MM.1S (cell line): ENCODE results near the gene GPA33.

Experiments
- DNase-seq: peaks from one replicate; pipeline ENCODE4 v3.0.0-alpha.2; 2015
- H2AFZ ChIP-seq: fragments of 300-600 bp; sonication (generic); 2 replicates; pipeline ENCODE4 v1.6.0; 2016; ENCODE audit warnings: antibody characterized with exemption, low read length
- H3F3A ChIP-seq: fragments of 300-600 bp; sonication (generic); 2 replicates; pipeline ENCODE4 v1.6.1; 2016; ENCODE audit warnings: mild to moderate bottlenecking, antibody characterized with exemption, low read length, moderate library complexity, mixed read lengths; ENCODE audit not compliant: insufficient read depth
- H3K27ac ChIP-seq: fragments of 300-600 bp; sonication (generic); 2 replicates; pipeline ENCODE4 v1.5.1; 2016; ENCODE audit warnings: mild to moderate bottlenecking, low read length
- H3K27me3 ChIP-seq: fragments of 300-600 bp; sonication (generic); replicated peaks from 2 replicates; pipeline ENCODE4 v1.6.0; 2016; ENCODE audit warnings: low read length; ENCODE audit not compliant: insufficient read depth
- H3K36me3 ChIP-seq: fragments of 300-600 bp; sonication (generic); replicated peaks from 2 replicates; pipeline ENCODE4 v1.6.1; 2016; ENCODE audit warnings: mild to moderate bottlenecking, low read length, mixed read lengths; ENCODE audit not compliant: insufficient read depth
- H3K4me1 ChIP-seq: fragments of 300-600 bp; sonication (generic); 2 replicates; pipeline ENCODE4 v1.6.1; 2016; ENCODE audit warnings: low read length, mixed read lengths
- H3K4me2 ChIP-seq: fragments of 300-600 bp; sonication (generic); 2 replicates; pipeline ENCODE4 v1.6.0; 2016; ENCODE audit warnings: low read depth, low read length
- H3K4me3 ChIP-seq: fragments of 300-600 bp; sonication (generic); 2 replicates; pipeline ENCODE4 v1.5.1; 2016; ENCODE audit warnings: low read length, mixed read lengths
- H3K79me2 ChIP-seq: fragments of 300-600 bp; sonication (generic); 2 replicates; pipeline ENCODE4 v1.6.1; 2016; ENCODE audit warnings: mixed run types, low read length, mixed read lengths
- H3K9ac ChIP-seq: fragments of 300-600 bp; sonication (generic); 2 replicates; pipeline ENCODE4 v1.6.1; 2016; ENCODE audit warnings: low read length, mixed read lengths
- H3K9me2 ChIP-seq: fragments of 300-600 bp; sonication (generic); replicated peaks from 2 replicates; pipeline ENCODE4 v1.6.1; 2016; ENCODE audit warnings: mild to moderate bottlenecking, low read length, mixed read lengths; ENCODE audit not compliant: insufficient read depth
- H3K9me3 ChIP-seq: fragments of 300-600 bp; sonication (generic); replicated peaks from 2 replicates; pipeline ENCODE4 v1.6.1; 2016; ENCODE audit warnings: mild to moderate bottlenecking, low read length, mixed read lengths; ENCODE audit not compliant: insufficient read depth
- H4K20me1 ChIP-seq: fragments of 300-600 bp; sonication (generic); 2 replicates; pipeline ENCODE4 v1.6.1; 2016; ENCODE audit warnings: mild to moderate bottlenecking, low read length, moderate library complexity, mixed read lengths; ENCODE audit not compliant: insufficient read depth
- CTCF ChIP-seq: fragments of 300-600 bp; sonication (generic); IDR thresholded peaks from 2 replicates; pipeline ENCODE4 v1.5.1; 2016; ENCODE audit warnings: antibody characterized with exemption, low read length, mixed read lengths
- EZH2 ChIP-seq: fragments of 300-600 bp; sonication (generic); optimal IDR thresholded peaks from 2 replicates; pipeline ENCODE3; 2017; ENCODE audit warnings: low read depth, mild to moderate bottlenecking, antibody characterized with exemption, low read length, mixed read lengths
- EZH2phosphoT487 ChIP-seq: fragments of 300-600 bp; sonication (generic); IDR thresholded peaks from 2 replicates; pipeline ENCODE4 v1.6.1; 2018; ENCODE audit warnings: antibody characterized with exemption, low read length

GPA33 gene

GRCh38 chr1:167126811-167127210 lies 36.6 kb upstream of the GPA33 start:
- Histone ChIP-seq H3K9me2 (no peaks in the 10 kb centered on the region), H3K4me3 (no peak overlapping the region), H3F3A (no peaks in the 10 kb centered on the region), H2AFZ (no peak overlapping the region), H3K79me2 (no peaks in the 10 kb centered on the region), H4K20me1 (no peaks in the 10 kb centered on the region), H3K4me1 (no peaks in the 10 kb centered on the region), H3K4me2 (no peak overlapping the region), H3K27ac (no peak overlapping the region), H3K27me3 (no peaks in the 10 kb centered on the region), H3K36me3 (no peaks in the 10 kb centered on the region), H3K9ac (no peak overlapping the region), H3K9me3 (no peaks in the 10 kb centered on the region)
- TF ChIP-seq EZH2phosphoT487 = no peak
- TF ChIP-seq CTCF = no peak
- no peak for TF ChIP-seq EZH2
- DNase-seq = no peak

GRCh38 chr1:167126317-167126716 lies 36.1 kb upstream of the GPA33 start:
- H3K79me2 ChIP-seq = no peaks in the 10 kb centered on the region
- no peaks in the 10 kb centered on the region for H3K27me3 ChIP-seq
- no peaks in the 10 kb centered on the region for H3K36me3 ChIP-seq
- H3K27ac ChIP-seq = no peak overlapping the region
- H3K4me1 ChIP-seq = no peaks in the 10 kb centered on the region
- H3K9me2 ChIP-seq = no peaks in the 10 kb centered on the region
- no peaks in the 10 kb centered on the region for H3K9me3 ChIP-seq
- no peak overlapping the region for H2AFZ ChIP-seq
- H4K20me1 ChIP-seq = no peaks in the 10 kb centered on the region
- DNase-seq = no peak
- no peak overlapping the region for H3K4me2 ChIP-seq
- H3K9ac ChIP-seq = no peak overlapping the region
- TF ChIP-seq EZH2phosphoT487 (no peak), EZH2 (no peak), CTCF (no peak)
- H3K4me3 ChIP-seq = no peak overlapping the region
- H3F3A ChIP-seq = no peaks in the 10 kb centered on the region

- Histone ChIP-seq H4K20me1 (no peaks in the 10 kb centered on the region), H3K9me2 (no peaks in the 10 kb centered on the region), H3K4me3 (no peak overlapping the region), H3K79me2 (no peaks in the 10 kb centered on the region), H3F3A (no peaks in the 10 kb centered on the region), H3K27ac (no peak overlapping the region), H2AFZ (no peak overlapping the region), H3K27me3 (no peaks in the 10 kb centered on the region), H3K36me3 (no peaks in the 10 kb centered on the region), H3K4me1 (no peaks in the 10 kb centered on the region), H3K9ac (no peak overlapping the region), H3K4me2 (no peak overlapping the region), H3K9me3 (no peaks in the 10 kb centered on the region)
- DNase-seq = no peak
- TF ChIP-seq EZH2 = no peak
- TF ChIP-seq EZH2phosphoT487 = no peak
- TF ChIP-seq CTCF = no peak
Measured at GRCh38 chr1:167122568-167122967, 32.4 kb upstream of the GPA33 start.
